Osteocyte (in vitro differentiated cells): ENCODE results near the gene CNTFR. TPM values are rescaled to one million over a fixed set of nuclear protein-coding genes. Genes with fewer than 3 reads are reported as not detected.

ENCODE experiments used
- DNase-seq: peaks from one replicate; pipeline ENCODE4 v3.0.0; 2021; ENCODE audit warnings: mixed read lengths; ENCODE audit not compliant: unreplicated experiment; ENCODE audit errors: extremely low spot score
- H3K27ac Mint-ChIP-seq: one replicate; pipeline ENCODE4 v1.8.0; 2021; ENCODE audit warnings: mild to moderate bottlenecking, mixed read lengths; ENCODE audit not compliant: unreplicated experiment
- H3K27me3 Mint-ChIP-seq: one replicate; pipeline ENCODE4 v1.8.0; 2021; ENCODE audit warnings: mixed read lengths; ENCODE audit not compliant: unreplicated experiment
- H3K36me3 Mint-ChIP-seq: one replicate; pipeline ENCODE4 v1.8.0; 2021; ENCODE audit warnings: mixed read lengths; ENCODE audit not compliant: unreplicated experiment
- H3K4me1 Mint-ChIP-seq: one replicate; pipeline ENCODE4 v1.8.0; 2021; ENCODE audit warnings: mixed read lengths; ENCODE audit not compliant: unreplicated experiment
- H3K4me3 Mint-ChIP-seq: one replicate; pipeline ENCODE4 v1.8.0; 2021; ENCODE audit warnings: mild to moderate bottlenecking, moderate library complexity, mixed read lengths; ENCODE audit not compliant: unreplicated experiment
- H3K9me3 Mint-ChIP-seq: one replicate; pipeline ENCODE4 v1.8.0; 2021; ENCODE audit warnings: mixed read lengths; ENCODE audit not compliant: unreplicated experiment
- total RNA-seq: library from RNA; stranded (reverse); gene quantifications from 2 replicates; pipeline ENCODE4 v1.2.1, GENCODE V29; 2021
- TF ChIP-seq, protein P1 (sequence below): fragments of 200-600 bp; sonication (generic); IDR thresholded peaks from 2 replicates; pipeline ENCODE4 v1.5.0; 2021; ENCODE audit warnings: antibody characterized with exemption, mild to moderate bottlenecking, moderate library complexity

The CNTFR gene
- total RNA-seq, 1 donor from 2014 or later: not detected

DNA sequence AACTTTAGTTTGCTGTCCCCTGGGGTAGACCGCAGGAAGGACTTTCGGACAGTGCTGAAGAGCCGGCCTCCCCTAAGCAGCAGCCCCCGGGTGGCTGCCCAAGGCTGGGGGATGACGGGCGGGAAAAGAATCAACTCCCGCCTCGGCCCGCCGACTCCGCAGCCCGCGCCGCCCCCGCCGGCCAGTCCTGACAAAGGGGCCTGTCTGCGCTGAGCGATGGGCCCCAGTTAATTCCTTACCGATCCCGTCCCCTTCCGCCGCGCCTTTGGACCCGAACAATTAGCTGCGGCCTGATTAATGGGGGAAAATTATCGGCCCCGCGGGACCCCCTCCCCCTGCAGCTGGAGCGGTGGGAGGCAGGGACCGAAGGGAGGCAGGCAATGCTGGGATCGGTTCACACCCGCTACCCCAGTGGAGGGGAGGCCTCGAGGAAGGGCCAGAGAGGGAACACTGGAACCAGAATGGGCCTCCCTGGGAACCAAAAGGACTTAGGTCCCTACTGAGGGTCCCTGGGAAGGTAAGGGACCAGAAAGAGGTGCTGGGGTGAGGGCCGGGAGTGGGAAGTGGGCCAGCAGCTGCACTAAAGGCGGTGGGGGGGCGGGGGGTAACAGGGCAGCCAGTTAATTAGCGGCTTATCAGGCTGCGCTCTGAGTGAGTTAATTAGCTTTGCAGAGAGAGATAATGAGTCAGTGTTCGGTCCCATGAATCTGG is 35.1 kb upstream of the CNTFR start:
- Mint-ChIP-seq H3K9me3 (no peaks in the 10 kb centered on the region), H3K4me3 (no peak overlapping the region), H3K27ac (no peak overlapping the region), H3K4me1 (peaks cover 20% of the 10 kb centered on the region), H3K27me3 (peaks cover 41% of the 10 kb centered on the region), H3K36me3 (no peaks in the 10 kb centered on the region)
- TF ChIP-seq, protein P1, sequence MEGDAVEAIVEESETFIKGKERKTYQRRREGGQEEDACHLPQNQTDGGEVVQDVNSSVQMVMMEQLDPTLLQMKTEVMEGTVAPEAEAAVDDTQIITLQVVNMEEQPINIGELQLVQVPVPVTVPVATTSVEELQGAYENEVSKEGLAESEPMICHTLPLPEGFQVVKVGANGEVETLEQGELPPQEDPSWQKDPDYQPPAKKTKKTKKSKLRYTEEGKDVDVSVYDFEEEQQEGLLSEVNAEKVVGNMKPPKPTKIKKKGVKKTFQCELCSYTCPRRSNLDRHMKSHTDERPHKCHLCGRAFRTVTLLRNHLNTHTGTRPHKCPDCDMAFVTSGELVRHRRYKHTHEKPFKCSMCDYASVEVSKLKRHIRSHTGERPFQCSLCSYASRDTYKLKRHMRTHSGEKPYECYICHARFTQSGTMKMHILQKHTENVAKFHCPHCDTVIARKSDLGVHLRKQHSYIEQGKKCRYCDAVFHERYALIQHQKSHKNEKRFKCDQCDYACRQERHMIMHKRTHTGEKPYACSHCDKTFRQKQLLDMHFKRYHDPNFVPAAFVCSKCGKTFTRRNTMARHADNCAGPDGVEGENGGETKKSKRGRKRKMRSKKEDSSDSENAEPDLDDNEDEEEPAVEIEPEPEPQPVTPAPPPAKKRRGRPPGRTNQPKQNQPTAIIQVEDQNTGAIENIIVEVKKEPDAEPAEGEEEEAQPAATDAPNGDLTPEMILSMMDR: no peak
- DNase-seq: no peak

DNA sequence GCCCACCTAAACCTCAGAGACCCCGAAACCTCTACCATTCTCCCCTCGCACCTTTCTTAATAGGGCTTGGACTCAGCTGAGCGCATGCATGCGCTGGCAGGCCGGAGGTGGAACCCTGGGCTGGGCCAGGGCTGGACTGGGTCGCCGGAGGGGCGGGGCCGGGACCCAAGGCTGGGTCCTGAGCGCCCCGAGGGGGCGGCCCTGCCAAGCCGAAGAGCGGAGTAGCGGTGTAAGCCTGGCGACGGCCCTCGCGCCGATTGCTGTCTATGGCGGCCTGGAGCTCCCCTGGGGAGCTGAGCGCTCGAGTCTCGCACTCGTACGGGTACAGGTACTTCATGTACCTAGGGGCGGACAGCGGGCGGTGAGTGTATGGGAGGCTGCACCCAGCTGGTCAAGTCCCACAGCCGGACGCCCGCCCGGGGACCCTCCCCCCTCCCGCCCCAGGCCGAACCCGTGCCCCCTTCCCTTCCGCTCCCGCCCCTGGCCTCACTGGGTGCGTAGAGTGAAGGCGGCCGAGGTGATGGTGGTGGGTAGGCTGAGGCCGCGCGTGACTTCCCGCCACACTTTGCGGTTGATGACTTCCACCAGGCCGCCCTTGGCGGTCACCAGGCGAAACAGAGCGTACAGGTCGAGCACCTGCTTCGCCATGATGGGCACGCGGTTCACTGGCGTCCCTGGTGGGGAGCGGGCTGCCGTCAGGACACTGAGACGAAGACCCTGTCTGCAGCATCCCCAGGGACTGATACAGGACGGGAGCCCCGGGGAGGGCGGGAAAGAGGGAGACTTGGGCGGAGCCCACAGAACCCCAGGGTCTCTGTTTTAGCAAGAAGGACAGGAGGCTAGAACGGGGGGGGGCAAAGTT is 34.1 kb upstream of the CNTFR start:
- DNase-seq: no peak
- Mint-ChIP-seq H3K4me1 (peaks cover 24% of the 10 kb centered on the region), H3K36me3 (no peaks in the 10 kb centered on the region), H3K9me3 (no peaks in the 10 kb centered on the region), H3K27ac (no peak overlapping the region), H3K27me3 (peaks cover 35% of the 10 kb centered on the region), H3K4me3 (no peak overlapping the region)
- TF ChIP-seq, protein P1: no peak

DNA sequence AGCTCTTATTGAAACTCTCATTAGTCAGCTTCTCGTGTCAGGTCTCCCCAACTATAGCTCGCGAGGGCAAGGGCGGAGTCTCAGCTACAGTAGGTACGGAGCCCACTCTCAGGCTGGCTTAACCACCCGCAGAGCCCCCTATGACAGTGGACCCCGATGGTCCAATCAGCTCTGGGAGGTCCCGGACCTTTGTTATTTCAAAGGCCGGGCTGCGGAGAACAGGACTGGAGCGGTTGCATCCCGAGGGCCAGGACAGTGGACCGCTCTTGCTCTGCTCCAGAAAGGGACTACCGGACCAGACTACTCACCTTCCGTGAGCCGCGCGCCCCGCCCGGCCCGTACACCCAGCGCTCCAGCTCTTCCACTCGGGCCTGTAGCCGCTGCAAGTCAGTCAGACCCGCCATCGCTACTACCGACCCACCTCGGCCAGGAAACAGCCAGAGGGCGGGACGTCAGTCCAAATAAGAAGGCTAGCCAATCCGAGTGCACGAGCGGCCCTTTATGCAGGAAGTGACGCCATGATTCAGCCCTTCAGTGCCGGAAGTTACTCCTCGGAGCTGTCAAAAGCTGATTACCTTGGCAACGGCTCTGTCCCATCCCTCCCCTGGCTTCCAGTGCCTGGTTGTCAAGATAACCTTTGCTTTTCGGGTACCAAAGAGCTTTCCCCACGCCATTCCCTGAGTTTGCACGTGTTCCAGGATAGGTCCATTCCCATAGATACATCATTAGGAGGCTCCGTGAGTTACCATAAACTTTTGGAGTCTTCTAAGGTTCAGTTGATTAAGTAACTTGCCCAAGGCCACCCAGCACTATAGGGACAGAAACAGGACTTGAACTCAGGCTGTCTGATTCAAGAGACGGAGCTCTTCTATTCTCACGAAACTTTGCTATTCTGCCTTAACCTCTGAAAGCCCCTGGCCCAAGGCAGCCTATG is 30.8 kb upstream of the CNTFR start, which contains the start of gene DCTN3:
Gene DCTN3, minus strand, starts transcription at position 435 of the 934 bp plus-strand sequence. Its CDS starts 31 bp downstream, at position 404.
- Mint-ChIP-seq H3K4me1 (peaks cover 18% of the 10 kb centered on the region), H3K27me3 (peaks cover 6% of the 10 kb centered on the region), H3K9me3 (no peaks in the 10 kb centered on the region), H3K36me3 (peaks cover 9% of the 10 kb centered on the region), H3K4me3 (peak within 1 kb of the TSS; percentile 91), H3K27ac (peak within 1 kb of the TSS; percentile 62)
- TF ChIP-seq, protein P1: no peak
- DNase-seq: peak; percentile 97

DNA sequence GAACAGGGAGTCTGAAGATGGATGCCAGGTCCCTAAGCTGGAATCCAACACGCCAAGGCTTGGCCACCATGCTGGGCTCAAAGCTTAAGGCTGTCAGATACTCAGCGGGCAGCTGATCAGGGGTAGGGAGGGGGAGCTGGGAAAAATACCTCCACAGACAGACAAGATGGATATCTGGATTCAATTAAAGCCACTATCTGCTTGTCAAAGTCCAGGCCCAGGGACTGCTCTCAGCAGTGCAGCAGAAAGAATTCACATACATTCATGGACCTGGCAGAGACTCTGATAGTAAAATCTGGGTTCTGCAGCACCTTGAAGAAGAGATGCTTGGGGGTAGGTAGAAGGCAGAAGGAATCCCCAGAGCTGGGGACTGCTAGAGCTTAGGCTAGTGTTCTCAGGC is 25.6 kb upstream of the CNTFR start:
- Mint-ChIP-seq H3K27me3 (no peaks in the 10 kb centered on the region), H3K4me3 (no peak overlapping the region)

More for the DNA sequence above, 25.6 kb upstream of the CNTFR start:
- Mint-ChIP-seq H3K9me3 (no peaks in the 10 kb centered on the region), H3K27ac (no peak overlapping the region), H3K4me1 (peaks cover 33% of the 10 kb centered on the region), H3K36me3 (peaks cover 12% of the 10 kb centered on the region)
- no peak for DNase-seq
- TF ChIP-seq, protein P1: no peak
